ENCODE results near the gene SCN1A. TPM values are rescaled to one million over a fixed set of nuclear protein-coding genes. Genes with fewer than 3 reads are reported as not detected.

The SCN1A gene
- total RNA-seq, 1 donor from 2014 or later, result not detected

DNA sequence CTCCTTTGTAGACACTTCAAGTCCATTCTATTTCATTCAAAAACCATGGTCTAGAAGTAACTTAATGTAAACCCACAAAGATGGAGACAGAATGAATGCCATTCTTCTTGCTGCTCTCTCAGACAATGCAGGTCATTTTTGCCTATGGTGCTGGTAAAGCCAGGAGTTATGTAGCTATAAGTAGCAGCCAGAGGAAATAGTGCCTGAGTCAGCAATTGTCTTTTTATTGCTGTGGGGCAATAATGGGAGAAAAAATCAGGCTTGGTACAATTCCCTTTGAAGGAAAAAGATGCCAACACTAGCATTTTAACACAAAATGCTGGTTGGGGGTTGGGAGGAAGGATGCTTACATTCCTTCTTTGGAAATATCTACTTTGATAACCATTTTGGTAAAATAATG is 43.5 kb downstream of the SCN1A start:
- CTCF ChIA-PET, result no interaction called here
- POLR2A ChIA-PET, result no interaction called here
- Mint-ChIP-seq H3K27me3 (no peaks in the 10 kb centered on the region), H3K9me3 (no peaks in the 10 kb centered on the region), H3K4me3 (no peak overlapping the region), H3K36me3 (ENCODE audit: low read depth) (no peaks in the 10 kb centered on the region), H3K4me1 (no peaks in the 10 kb centered on the region), H3K27ac (no peak overlapping the region)
- DNase-seq (no peak), ATAC-seq (ENCODE audit: low read depth) (no peak)
- intact Hi-C loops (cut with micrococcal nuclease), result no loop called here
- TF ChIP-seq, protein P1, sequence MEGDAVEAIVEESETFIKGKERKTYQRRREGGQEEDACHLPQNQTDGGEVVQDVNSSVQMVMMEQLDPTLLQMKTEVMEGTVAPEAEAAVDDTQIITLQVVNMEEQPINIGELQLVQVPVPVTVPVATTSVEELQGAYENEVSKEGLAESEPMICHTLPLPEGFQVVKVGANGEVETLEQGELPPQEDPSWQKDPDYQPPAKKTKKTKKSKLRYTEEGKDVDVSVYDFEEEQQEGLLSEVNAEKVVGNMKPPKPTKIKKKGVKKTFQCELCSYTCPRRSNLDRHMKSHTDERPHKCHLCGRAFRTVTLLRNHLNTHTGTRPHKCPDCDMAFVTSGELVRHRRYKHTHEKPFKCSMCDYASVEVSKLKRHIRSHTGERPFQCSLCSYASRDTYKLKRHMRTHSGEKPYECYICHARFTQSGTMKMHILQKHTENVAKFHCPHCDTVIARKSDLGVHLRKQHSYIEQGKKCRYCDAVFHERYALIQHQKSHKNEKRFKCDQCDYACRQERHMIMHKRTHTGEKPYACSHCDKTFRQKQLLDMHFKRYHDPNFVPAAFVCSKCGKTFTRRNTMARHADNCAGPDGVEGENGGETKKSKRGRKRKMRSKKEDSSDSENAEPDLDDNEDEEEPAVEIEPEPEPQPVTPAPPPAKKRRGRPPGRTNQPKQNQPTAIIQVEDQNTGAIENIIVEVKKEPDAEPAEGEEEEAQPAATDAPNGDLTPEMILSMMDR (IDR thresholded peaks at IDR 0.05), result no peak

DNA sequence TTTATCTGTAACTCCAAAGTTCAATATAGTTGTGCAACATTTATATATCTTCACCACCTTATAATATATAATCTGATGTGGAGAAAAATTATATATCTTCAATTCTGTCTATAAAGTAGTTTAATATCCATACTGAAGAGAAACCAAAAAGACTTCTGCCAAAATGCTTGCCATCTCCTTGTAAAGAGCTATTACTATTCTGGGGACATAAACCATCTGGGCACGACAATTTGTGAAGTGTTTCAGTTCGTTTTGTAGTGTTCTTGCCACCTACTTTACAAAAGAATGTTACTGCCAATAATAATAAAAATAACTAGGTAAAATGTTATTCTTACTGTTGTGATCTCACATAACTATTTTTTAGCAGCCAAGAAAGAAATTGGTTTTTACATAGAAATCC is 45.1 kb downstream of the SCN1A start:
- POLR2A ChIA-PET, result no interaction called here

DNA sequence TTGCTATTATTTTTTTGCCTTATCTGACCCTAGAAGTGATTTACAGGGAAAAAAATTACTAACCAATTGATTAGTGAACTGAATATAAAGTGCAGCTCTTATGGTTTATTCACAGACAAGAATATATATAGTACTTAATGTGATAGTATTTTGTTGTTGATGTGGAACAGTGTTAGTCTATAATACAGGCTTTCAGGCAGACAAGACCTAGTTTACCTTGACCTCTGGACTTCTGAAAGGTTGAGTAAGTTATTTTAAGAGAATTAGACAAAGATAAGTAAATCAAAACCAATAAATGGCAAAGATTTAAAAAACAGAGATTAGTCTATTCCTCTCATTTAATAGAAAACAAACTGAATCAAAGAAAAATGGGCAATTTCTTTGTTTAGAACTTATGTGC is 46.0 kb downstream of the SCN1A start:
- Mint-ChIP-seq H3K4me3 (no peak overlapping the region), H3K27me3 (no peaks in the 10 kb centered on the region), H3K27ac (no peak overlapping the region), H3K4me1 (no peaks in the 10 kb centered on the region), H3K36me3 (ENCODE audit: low read depth) (no peaks in the 10 kb centered on the region), H3K9me3 (no peaks in the 10 kb centered on the region)
- ChIA-PET CTCF (no interaction called here), POLR2A (no interaction called here)
- no peak for DNase-seq
- TF ChIP-seq, protein P1 (IDR thresholded peaks at IDR 0.05), result no peak
- intact Hi-C loops (cut with micrococcal nuclease), result no loop called here
- no peak for ATAC-seq (ENCODE audit: low read depth)

More for the DNA sequence above, 45.1 kb downstream of the SCN1A start:
- CTCF ChIA-PET, result no interaction called here
- H3K4me1 Mint-ChIP-seq, result no peaks in the 10 kb centered on the region
- TF ChIP-seq, protein P1 (IDR thresholded peaks at IDR 0.05), result no peak
- H3K27me3 Mint-ChIP-seq, result no peaks in the 10 kb centered on the region
- no peak overlapping the region for H3K27ac Mint-ChIP-seq
- ATAC-seq (ENCODE audit: low read depth), result no peak
- DNase-seq, result no peak
- intact Hi-C loops (cut with micrococcal nuclease), result no loop called here
- H3K4me3 Mint-ChIP-seq, result no peak overlapping the region
- no peaks in the 10 kb centered on the region for H3K36me3 Mint-ChIP-seq (ENCODE audit: low read depth)
- H3K9me3 Mint-ChIP-seq, result no peaks in the 10 kb centered on the region

DNA sequence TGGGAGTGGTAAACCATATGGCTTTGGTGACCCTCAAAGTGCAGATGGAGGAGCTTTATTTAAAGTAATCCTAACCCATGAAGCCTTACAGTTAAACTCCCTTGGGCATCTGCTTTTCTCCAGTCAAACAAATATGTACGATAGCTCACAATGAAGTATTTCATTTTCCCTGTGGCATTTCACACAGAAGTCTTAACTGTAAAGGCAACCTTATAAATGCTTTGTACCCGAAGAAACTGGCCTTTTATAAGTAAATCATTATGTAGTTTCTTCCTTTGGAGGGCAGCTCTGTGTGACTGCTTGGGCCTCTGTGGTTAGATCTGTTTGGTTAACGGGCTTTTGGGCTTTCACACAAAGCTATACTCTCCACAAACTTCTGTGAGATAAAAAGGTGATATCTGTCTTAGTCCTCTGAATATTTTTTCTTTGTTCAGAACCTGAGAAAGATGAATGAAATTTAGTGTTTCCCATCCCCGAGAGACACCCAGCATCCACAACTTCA is 46.6 kb downstream of the SCN1A start:
- DNase-seq, result no peak
- H3K4me3 Mint-ChIP-seq, result no peak overlapping the region
- no peak overlapping the region for H3K27ac Mint-ChIP-seq
- POLR2A ChIA-PET, result no interaction called here
- H3K27me3 Mint-ChIP-seq, result no peaks in the 10 kb centered on the region
- no peaks in the 10 kb centered on the region for H3K4me1 Mint-ChIP-seq
- H3K36me3 Mint-ChIP-seq (ENCODE audit: low read depth), result no peaks in the 10 kb centered on the region
- intact Hi-C loops (cut with micrococcal nuclease), result no loop called here
- no peak for ATAC-seq (ENCODE audit: low read depth)
- CTCF ChIA-PET, result no interaction called here
- no peaks in the 10 kb centered on the region for H3K9me3 Mint-ChIP-seq
- TF ChIP-seq, protein P1 (IDR thresholded peaks at IDR 0.05), result no peak

DNA sequence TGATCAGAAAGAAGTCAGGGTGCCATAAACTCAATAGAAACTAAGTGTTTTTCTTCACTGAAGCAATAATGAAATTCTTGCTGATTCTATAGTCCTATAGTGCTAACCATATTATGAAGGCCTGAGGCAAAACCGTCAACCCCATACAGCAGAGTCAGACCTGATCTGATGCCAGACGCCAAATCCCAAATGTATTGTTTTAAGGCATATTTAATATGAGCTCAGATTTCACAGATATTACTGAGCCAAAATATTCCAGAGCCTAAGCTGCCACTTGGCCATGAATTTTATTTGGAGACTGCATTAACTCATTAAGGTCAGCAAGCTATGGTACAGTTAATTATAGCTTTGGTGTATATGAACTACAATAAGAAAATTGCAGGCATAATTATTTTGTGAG is 53.4 kb downstream of the SCN1A start:
- H3K4me3 Mint-ChIP-seq, result no peak overlapping the region
- H3K27me3 Mint-ChIP-seq, result no peaks in the 10 kb centered on the region
- ChIA-PET CTCF (no interaction called here), POLR2A (no interaction called here)
- no peaks in the 10 kb centered on the region for H3K36me3 Mint-ChIP-seq (ENCODE audit: low read depth)
- H3K27ac Mint-ChIP-seq, result no peak overlapping the region
- TF ChIP-seq, protein P1 (IDR thresholded peaks at IDR 0.05), result no peak
- H3K4me1 Mint-ChIP-seq, result no peaks in the 10 kb centered on the region
- no peaks in the 10 kb centered on the region for H3K9me3 Mint-ChIP-seq
- intact Hi-C loops (cut with micrococcal nuclease), result no loop called here
- ATAC-seq (ENCODE audit: low read depth) (no peak), DNase-seq (no peak)

Measured in activated B cell treated with CpG ODN at 0.5 μM for 24 hours (primary cell).